Esophagus squamous epithelium (tissue), 4 donors: ENCODE measurements around the gene PTPRN2.

Experiments
- CTCF ChIP-seq, 6 experiments: fragments of 450-650 bp in 4 of 6; fragments of 200-600 bp in 2 of 6; sonication (generic) in 2 of 6; IDR thresholded peaks; one replicate each; pipeline ENCODE4 v1.5.1; 2016 to 2019; ENCODE audit warnings: antibody characterized with exemption in 6 of 6, mild to moderate bottlenecking in 4 of 6, moderate library complexity in 4 of 6
- POLR2A ChIP-seq, 4 donors: fragments of 450-650 bp; IDR thresholded peaks; one replicate each; pipeline ENCODE4 v1.6.1; 2017; ENCODE audit warnings: antibody characterized with exemption in 4 of 4, mild to moderate bottlenecking in 4 of 4, moderate library complexity in 3 of 4

- TF ChIP-seq CTCF (IDR thresholded peaks at IDR 0.05) (no peak), POLR2A (IDR thresholded peaks at IDR 0.05) (no peak)
Measured at GRCh38 chr7:158354861-158355260, 232.8 kb downstream of the PTPRN2 start.
